ENCODE measurements around the gene TYRP1. TPM values are rescaled to one million over a fixed set of nuclear protein-coding genes. Genes with fewer than 3 reads are reported as not detected.

Gene TYRP1
- total RNA-seq, 4 donors from 2014 or later, result 0.63 to 0.83 TPM; not detected in 2

- WGBS, result 64% methylated on average over 1 of the region's 1 CpG
- peaks cover 0 to 5% (median 0%) of the 10 kb centered on the region in 4 donors for H3K4me1 ChIP-seq
- TF ChIP-seq CTCF (IDR thresholded peaks at IDR 0.05) (no peak), POLR2AphosphoS5 (IDR thresholded peaks at IDR 0.05) (no peak), EP300 (IDR thresholded peaks at IDR 0.05) (no peak), POLR2A (IDR thresholded peaks at IDR 0.05; ENCODE audit: low read depth) (no peak)
- H3K4me3 ChIP-seq, result no peak overlapping the region
- intact Hi-C loops (cut with DNase I), result no loop called here
- H3K27me3 ChIP-seq, result no peaks in the 10 kb centered on the region
- no peaks in the 10 kb centered on the region for H3K9me3 ChIP-seq
- H3K36me3 ChIP-seq, result no peaks in the 10 kb centered on the region
- no peak for DNase-seq (ENCODE audit: extremely low spot score)
- H3K27ac ChIP-seq (replicated peaks in 1 of 4), result no peak overlapping the region
Measured at GRCh38 chr9:12705738-12706391, 12.7 kb downstream of the TYRP1 start.

- TF ChIP-seq POLR2AphosphoS5 (IDR thresholded peaks at IDR 0.05), result no peak
- TF ChIP-seq CTCF (IDR thresholded peaks at IDR 0.05), result no peak
- TF ChIP-seq EP300 (IDR thresholded peaks at IDR 0.05), result no peak
- TF ChIP-seq POLR2A (IDR thresholded peaks at IDR 0.05; ENCODE audit: low read depth), result no peak
- Histone ChIP-seq H3K9me3 (no peaks in the 10 kb centered on the region), H3K4me1 (no peaks in the 10 kb centered on the region), H3K27ac (replicated peaks in 1 of 4) (no peak overlapping the region), H3K36me3 (no peaks in the 10 kb centered on the region), H3K4me3 (no peak overlapping the region), H3K27me3 (no peaks in the 10 kb centered on the region)
- 95% methylated on average over 5 of the region's 5 CpGs for WGBS
- no peak for DNase-seq (ENCODE audit: extremely low spot score)
- intact Hi-C loops (cut with DNase I), result no loop called here
Measured at GRCh38 chr9:12708562-12709298, 15.5 kb downstream of the TYRP1 start.

GRCh38 chr9:12712532-12712931 is 19.3 kb downstream of the TYRP1 start:
- Histone ChIP-seq H3K27me3 (no peaks in the 10 kb centered on the region), H3K4me3 (no peak overlapping the region), H3K27ac (replicated peaks in 1 of 4) (no peak overlapping the region), H3K4me1 (no peaks in the 10 kb centered on the region), H3K36me3 (no peaks in the 10 kb centered on the region), H3K9me3 (no peaks in the 10 kb centered on the region)
- intact Hi-C loops (cut with DNase I), result no loop called here
- 87% methylated on average over 2 of the region's 2 CpGs for WGBS
- no peak for DNase-seq (ENCODE audit: extremely low spot score)
- TF ChIP-seq CTCF (IDR thresholded peaks at IDR 0.05) (no peak), POLR2A (IDR thresholded peaks at IDR 0.05; ENCODE audit: low read depth) (no peak), EP300 (IDR thresholded peaks at IDR 0.05) (no peak), POLR2AphosphoS5 (IDR thresholded peaks at IDR 0.05) (no peak)

- no peaks in the 10 kb centered on the region for H3K36me3 ChIP-seq
- H3K4me1 ChIP-seq, result no peaks in the 10 kb centered on the region
- H3K27me3 ChIP-seq, result no peaks in the 10 kb centered on the region
- no peak overlapping the region for H3K4me3 ChIP-seq
- no peaks in the 10 kb centered on the region for H3K9me3 ChIP-seq
- no peak for TF ChIP-seq POLR2AphosphoS5 (IDR thresholded peaks at IDR 0.05)
- no peak for TF ChIP-seq POLR2A (IDR thresholded peaks at IDR 0.05; ENCODE audit: low read depth)
- no peak for TF ChIP-seq EP300 (IDR thresholded peaks at IDR 0.05)
- no peak for TF ChIP-seq CTCF (IDR thresholded peaks at IDR 0.05)
- intact Hi-C loops (cut with DNase I), result no loop called here
- 93% methylated on average over 3 of the region's 3 CpGs for WGBS
- DNase-seq (ENCODE audit: extremely low spot score), result no peak
- no peak overlapping the region for H3K27ac ChIP-seq (replicated peaks in 1 of 4)
Measured at GRCh38 chr9:12715268-12715667, 22.1 kb downstream of the TYRP1 start.
